ENCODE measurements around the gene COG3.

Gene COG3

DNA sequence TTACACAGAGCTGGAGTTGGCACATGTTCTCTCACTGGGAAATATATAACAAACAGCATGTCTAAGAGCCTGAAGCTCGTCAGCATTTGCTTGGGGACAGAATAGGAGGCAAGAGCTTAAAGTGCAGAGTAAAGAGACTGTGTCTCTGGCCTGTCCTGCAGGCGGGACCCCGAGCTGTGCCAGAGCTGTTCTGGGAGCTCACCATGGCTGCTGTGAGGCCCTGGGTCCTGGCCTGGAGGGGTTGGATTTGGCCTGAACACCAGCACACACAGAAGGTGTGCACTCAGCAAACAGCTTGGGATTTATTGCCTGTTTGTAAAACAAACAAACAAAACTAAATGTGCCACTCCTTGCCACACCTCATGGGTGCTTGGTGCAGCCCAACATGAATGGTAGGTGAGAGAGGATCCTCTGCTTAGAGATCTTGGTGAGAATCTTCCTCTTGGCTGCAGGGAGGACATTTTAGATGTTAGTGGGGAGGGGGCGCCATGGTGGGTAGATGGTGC is 89.9 kb downstream of the COG3 start:
- DNase-seq, result no peak

DNA sequence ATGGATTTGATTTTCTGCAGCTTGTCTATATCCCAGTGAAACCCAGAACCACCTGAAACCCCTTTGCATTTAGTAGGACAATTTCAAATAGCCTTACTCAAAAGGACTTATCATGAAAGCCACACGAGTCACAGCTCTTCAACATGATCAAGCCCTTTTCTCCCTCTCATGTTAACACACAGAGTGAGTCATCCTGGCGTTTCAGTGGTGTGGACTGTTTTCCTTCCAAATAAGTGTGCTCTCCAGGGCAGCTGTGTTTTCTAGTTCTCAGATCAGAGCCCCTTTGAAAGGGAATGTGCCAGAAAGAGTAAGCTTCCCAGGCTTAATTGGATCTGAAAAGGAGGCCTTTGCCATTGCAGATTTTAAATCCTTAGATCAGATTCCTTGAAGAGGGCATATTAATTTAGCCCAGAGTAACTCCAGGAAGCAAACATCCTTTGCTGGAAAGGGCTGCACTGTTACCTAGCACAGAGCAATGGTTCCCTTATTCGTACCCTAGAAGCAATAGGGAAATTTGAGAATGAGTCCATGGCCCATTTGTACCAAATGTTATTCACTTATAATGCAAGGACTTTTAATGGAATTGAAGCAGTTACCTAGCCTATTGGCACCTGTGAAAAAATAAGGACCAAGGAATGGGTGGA is 99.5 kb downstream of the COG3 start:
- DNase-seq, result peak; percentile 67

DNA sequence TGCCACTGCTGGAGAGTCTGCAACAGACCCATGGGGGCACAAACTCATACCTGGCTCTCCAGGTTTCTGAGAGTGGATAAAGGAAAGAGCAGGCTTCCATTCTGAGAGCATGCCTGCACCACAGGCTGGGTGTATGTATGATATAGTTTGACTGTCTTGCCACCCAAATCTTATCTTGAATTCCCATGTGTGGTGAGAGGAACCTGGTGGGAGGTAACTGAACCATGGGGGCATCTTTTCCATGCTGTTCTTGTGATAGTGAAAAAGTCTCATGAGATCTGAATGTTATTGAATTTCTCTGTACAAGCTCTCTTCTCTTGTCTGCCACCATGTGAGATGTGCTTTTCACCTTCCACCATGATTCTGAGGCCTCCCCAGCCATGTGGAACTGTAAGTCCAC is 100.6 kb downstream of the COG3 start:
- DNase-seq, result no peak

DNA sequence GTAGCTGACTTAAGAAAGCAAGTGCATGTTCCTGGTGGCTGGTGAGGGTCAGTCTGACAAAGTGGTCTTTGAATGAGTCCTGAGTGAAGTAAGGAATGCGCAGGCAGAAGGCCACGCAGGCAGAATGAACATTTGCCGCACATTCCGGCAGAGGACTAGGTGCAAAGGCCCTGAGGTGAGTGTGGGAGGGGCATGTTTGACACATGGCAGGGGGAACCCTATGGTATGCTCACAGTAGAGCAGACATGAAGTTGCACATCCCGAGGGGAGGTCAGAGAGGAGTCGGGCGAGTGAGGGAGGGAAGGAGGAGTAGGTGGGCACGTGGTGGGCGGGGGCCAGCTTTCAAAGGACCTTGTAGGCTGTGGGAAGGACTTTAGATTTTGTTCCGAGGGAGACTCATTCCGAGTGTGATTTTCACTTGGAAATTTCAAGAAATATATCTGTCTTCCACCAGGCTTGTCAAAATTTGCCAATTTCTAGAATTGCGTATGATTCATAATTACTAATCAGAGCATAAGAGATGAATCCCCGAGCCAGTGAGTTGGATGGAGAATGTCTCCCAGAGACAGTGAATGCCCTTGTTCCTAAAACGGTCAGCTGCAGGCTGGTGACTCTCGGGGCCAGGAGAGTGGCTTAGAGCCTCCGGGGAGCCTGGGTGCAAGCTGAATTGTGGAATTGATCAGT is 110.5 kb downstream of the COG3 start:
- no peak for DNase-seq

DNA sequence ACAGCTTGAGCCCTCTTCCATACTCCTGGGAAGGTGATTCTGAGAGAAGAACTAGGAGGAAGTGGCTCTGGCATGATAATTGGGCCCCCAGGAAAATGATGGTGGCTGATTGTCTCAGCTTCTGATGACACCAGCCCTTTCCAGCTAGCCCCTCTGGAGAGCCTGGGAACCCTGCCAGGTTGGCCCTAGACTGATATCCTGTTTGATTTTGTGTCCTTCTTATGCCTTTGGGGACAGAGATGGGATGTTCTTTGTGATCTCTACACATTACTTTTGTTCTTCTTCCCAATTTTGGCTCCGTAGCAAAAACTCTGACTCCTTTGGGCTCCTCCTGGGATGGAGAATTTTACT is 111.1 kb downstream of the COG3 start:
- no peak for DNase-seq

DNA sequence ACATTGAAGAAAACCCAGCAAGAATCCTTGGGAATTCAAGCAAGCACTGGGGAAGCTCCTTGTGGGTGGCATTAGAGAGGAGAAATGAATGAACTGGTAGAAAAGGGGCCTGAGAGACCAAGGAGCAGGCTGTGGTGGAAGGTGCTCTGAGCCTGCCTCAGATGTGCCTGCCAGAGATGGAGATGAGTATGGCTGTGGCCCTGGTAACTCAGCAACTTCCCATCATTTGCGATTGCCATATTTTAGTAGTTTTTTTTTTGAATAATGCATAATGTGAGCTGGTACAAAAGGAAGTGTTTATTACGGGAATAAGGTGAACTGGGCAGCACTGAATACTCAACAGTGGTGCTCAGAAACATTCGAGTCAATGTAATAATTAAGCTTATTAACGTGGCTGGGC is 111.7 kb downstream of the COG3 start:
- no peak for DNase-seq

DNA sequence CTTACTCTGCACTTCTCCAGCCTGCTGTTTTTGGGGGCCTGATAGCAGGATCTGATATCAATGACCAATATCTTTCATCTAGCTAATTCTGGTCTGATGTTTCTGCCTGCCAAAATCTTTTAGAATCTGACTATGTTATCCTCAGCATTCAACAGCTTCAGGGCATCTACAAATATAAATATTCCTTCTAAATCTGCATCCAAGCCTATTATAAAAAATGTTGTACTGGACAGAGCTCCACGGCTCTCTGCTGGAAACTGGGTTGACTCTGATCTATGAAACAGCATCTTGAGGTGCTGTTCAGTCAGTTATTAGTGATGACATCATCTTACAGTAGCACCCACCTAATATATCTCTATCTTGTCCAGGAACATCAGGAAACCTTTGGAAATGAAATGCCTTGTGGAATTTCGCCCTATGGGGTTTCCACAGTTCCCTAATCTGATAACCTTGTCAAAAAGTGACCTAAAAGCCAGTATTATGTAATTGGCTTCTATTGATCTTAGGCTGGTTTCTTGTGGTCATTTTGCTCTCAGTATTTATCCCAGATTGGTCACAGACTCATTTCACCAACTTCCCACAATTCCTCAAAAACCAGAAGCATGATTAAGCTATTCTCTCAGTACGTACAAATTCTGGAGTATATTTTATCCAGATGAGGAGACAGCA is 117.8 kb downstream of the COG3 start:
- no peak for DNase-seq

DNA sequence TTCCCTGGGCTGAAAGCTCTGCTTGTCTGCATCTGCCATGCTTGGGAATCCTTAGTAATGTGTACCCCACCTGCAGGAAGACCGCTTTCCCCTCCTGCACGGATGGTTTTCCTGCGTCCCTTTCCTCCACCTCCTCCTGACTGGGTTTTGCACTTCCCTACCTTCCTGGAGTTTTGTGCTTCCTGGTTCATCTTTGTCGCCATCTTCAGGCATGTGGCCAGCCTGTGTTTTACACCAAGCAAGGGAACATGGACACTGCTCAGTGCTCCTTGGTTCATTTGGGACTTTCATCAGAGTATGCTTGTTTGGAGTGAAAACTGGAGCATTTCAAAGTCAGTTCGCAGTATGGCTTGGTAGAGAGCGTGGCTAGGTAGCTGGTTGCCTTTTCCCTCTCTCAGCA is 120.1 kb downstream of the COG3 start:
- no peak for DNase-seq
